Measurements from ENCODE around the gene RBP2.
A peak's percentile ranks its signal among the peaks of the same experiment; 100 is the strongest.

Gene RBP2

GRCh38 chr3:139476348-139476747, at the start of gene RBP2:
TSS of gene RBP2 (minus strand) at chr3:139476516. CDS start at chr3:139476459, 57 bp downstream.
- no peak for DNase-seq

- no peak for DNase-seq
Measured at GRCh38 chr3:139524841-139525636, 48.7 kb upstream of the RBP2 start.

DNA sequence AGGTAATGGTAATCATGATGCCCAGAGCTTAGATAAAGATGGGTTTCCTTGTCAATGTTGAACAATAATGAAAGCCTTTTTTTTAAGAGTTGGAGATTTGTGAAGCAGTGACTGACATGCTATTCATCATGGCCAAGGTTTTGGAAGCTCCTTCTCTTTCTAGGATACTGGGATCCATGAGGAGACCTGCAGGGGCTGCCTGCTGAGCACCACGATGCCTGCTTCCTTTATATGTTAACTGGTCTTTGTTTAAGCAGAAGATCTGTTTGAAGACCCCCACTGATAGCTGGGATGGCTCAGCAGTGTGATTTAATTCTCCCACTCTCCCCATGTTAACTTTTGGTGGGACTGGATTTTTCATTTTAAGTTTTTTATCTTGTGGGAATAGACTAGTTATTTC, 47.4 kb upstream of the RBP2 start:
- DNase-seq: no peak

DNA sequence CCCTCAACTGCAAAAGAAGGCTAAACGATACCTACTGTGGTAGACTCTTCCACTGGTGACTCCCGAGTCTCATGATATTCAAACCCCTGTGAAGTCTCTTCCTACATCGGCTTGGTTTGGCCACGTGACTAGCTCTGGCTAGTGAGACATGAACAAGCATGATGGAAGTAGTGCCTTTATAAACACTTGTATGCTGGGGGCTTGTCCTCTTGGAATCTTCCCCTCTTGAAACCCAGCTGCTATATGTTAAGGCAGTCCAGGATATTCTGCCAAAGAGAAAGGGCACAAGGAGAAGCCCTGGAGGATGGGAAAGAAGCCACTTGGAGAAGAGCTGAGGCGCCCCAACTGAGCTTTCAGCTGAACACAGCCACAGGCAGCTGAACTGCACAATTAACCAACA, 46.9 kb upstream of the RBP2 start:
- DNase-seq: no peak

DNA sequence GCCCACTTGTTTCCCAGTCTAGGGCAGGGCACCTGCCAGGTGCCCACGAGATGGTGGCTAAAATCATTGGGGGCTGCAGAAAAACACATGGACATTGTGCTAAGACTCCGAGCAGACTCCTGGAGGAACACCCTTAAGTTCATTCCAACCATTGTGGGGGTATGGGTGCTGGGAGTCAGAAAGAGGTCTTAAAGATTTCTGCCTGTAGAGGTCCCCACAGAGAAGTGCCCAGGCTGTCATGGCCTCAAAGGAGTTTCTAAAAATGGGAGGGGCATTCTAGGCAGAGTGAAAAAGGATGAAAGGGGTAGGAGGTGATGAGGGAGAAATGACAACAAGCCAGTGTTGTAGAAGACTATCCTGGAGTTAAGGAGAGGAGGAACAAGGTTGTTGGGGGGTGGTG, 46.1 kb upstream of the RBP2 start:
- no peak for DNase-seq

DNA sequence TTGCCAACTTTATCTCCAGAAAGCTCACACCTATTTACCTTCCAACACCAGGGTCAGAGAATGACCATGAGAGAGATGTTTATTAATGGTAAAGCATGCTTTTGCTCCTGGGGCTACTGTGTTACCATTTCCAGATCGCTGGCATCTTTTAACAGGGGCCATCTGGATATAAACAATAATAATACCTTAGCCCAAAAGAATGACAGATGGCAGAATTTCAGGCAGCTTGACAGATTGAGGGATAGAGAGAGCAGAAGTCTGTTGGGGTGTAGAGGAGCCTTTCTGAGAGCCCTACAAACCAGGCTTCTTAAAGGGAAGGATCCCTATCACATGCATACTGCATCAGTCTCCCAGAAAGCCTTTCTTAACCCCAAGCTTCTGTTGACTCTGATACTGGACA, 45.5 kb upstream of the RBP2 start:
- DNase-seq: no peak

GRCh38 chr3:139521144-139521543, 44.8 kb upstream of the RBP2 start:
- no peak for DNase-seq

- peak in 1 of 2 experiments; percentile 28 for DNase-seq
Measured at GRCh38 chr3:139519998-139520737, 43.9 kb upstream of the RBP2 start.

DNA sequence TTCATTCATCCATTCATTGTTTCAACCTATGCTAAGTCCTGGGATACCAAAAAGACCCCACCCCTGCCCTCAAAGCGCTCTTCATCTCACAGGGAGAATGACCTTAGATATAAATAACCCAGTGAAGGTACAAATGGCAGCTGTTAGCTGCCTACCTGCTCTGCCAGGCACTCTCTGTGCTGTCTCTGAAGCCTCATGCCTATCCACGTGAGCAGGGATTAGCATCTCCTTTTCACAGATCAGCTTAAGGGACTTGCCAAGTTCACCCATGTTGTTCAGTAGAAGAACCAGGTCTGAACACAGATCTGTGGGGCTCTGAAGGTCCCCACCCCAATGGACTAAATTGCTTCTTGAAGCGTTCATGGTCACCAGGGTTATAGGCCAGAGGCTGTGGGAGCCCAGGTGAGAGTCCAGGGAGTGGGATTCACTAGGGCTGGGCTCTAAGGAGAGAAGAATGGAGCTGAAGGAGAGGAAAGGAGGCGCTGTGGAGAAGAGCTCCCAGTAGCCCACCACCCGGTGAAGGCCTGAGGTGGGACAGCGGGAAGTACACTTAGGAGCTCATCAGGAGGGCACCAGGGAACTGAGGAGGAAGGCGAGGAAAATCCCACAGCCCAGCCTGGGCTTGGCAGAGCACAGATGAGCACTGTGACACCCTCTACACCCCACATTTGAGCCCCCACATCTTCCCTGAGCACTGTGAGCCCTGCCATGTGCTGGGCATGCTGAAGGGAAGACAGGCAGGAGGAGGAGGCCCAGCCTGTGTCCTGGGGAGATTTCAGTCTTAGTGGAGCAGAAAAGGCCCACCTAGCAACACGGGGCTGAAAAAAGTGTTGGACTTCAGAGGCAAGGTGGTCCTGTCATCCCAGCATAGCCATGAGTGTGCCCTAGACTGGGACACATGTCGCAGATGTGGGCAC, 42.9 kb upstream of the RBP2 start:
- no peak for DNase-seq

DNA sequence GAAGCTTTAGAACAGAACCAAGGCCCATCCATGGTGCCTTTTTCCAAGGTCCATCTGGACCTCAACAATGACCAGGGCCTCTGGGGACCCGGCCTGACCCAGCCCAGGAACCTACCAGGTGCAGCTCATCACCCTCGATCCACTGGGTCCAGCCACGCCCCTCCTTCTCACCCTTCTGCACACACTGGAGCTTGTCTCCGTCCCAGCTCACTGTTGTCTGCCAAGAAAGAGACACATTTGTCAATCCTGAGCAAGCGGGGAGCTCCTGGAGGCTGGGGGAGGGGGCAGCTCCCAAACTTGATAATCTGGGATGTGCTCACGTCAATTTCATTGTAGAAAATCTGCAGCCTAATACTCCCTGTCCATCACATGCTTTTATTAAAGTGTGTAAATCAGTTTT, 42.0 kb upstream of the RBP2 start:
- no peak for DNase-seq

DNA sequence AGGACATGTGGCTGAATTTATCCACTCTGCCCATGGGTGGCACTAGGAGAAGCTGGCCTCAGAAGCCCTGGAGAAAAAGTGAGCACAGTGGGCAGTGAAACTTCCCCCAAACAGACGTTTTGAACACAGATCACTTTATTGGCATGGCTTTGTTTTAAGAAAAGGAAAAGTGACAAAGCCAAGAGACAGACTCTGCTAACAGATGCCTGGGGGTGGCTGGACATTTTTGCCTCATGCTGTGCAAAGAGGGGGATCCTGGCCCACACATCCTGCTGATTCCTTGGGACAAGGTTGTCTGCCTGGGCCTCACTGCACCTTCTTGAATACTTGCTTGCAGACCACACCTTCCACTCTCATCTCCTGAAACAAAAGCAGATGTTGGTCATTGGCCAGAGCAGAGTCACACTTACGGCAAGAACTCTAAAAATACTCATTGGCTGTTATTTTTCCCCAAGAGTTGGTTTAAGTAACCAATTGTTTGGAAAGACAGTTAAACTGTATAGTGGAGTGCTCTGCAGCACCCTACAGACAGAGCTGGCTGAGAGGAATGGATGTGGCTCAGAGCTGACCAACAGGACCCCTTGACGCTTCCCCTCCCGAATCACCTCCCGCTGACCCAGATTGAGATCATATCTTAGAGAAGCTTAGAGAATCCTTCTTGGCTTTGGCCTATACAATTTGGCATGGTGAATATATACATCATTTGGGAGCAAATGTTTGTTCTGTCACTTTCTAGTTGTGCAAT, 41.2 kb upstream of the RBP2 start:
- no peak for DNase-seq

- DNase-seq: no peak
Measured at GRCh38 chr3:139514741-139515140, 38.4 kb upstream of the RBP2 start.

DNA sequence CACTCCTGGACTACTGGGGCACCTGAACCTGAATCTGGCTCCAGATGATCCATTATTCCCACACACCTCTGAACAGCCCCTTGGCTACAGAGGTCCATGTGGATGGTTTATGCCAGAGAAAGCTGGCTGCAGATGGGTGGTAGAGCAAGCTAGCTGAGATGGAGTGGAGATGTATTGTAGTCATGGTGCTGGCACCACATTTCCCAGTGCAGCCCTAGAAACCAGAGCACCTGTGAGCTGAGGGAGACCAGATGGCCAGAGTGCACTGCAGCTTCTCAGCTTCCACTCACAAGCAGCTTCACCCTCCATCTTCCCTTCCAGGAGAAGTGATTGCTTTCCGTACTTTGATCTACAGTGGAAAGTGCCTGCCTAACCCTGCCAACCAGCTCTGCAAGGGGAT, 33.3 kb upstream of the RBP2 start:
- DNase-seq: no peak

DNA sequence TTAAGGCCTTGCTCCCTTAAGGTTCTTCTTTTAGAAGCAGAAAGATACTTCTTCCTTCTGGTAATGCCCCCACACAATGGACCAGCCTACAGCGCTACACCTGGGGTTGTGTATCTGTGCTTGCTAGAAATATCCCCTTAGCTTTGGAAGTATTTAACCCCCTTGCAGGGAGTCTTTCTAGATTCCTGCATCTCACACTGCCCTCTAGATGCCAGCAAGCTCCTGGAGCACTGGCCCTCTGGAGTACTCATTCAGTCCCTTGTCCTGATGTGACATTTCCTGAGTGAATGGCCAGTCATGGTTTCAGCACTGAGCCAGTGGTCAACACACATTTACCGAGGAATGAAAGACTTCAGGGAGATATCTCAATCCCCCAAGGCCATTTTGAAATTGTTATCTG, 30.4 kb upstream of the RBP2 start:
- no peak for DNase-seq

DNA sequence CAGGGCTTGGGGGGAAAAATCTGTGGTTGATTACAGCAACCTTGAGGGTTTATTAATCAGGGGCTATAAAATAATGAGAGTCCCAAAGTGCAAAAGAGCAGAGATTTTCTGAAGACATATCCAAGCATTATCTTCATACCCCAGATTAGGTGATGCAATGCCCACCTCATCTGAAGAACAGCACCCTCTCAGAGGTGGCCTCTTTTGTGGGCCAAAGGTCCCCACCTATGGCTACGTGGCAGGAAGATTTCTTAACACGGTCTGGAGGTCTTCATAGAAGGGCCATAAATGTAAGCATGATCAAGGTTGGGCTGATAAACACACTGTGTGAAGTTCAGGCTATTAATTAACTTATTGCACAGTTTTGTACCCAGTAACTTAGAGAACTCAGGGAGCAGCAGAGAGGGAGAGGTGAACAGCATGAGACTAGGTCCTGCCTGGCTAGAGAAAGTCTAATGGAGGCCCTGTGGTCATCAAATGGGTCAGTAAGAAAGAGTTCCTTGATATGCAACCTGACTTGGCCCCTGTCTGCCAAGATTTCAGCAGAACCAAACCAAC, 29.6 kb upstream of the RBP2 start:
- no peak for DNase-seq

DNA sequence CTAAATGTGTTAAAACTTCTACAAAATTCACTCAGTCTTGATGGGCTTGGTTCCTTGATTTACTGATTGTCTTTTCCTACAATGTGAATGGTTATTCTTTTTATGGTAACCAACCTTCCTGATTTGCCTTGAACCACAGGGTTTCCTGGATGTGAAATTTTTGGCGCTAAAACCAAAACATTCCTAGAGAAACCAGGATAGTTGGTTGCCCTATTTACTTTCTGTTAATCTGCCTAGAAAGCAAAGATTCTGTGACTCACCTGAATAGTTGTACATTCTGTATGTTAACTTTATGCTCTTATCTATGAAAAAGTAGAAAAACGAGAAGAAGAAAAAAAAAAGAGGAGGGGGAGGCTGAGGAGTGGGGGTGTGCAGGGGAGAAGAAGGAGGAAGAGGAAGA, 23.2 kb upstream of the RBP2 start:
- DNase-seq: no peak

- DNase-seq: no peak
Measured at GRCh38 chr3:139493826-139494385, 17.6 kb upstream of the RBP2 start.

GRCh38 chr3:139491966-139492365, 15.7 kb upstream of the RBP2 start:
- DNase-seq: peak in 1 of 2 experiments; percentile 40

GRCh38 chr3:139491027-139491700, 14.8 kb upstream of the RBP2 start:
- peak; percentile 70 to 88 for DNase-seq

DNA sequence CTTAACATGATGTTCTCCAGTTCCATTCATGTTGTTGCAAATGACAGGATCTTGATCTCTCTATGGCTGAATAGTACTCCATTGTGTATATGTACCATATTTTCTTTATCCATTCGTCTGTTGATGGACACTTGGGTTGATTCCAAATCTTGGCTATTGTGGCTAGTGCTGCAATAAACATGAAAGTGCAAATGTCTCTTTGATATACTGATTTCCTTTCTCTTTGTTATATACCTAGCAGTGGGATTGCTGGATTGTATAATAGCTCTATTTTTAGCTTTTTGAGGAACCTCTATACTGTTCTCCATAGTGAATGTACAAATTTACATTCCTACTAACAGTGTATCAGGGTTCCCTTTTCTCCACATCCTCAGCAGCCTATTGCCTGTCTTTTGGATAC, 5.9 kb upstream of the RBP2 start:
- peak; percentile 14 to 63 for DNase-seq

GRCh38 chr3:139481116-139481515, 4.8 kb upstream of the RBP2 start:
- no peak for DNase-seq
